GM18526 (cell line): ENCODE results near the gene KANSL2.

Source experiments
- POLR2A ChIP-seq: IDR thresholded peaks from 3 replicates; pipeline ENCODE4 v1.6.1; 2011; ENCODE audit not compliant: insufficient read length; ENCODE audit errors: extremely low read depth

The KANSL2 gene

GRCh38 chr12:48629541-48629940, 52.5 kb downstream of the KANSL2 start:
- TF ChIP-seq POLR2A, result no peak

- no peak for TF ChIP-seq POLR2A
Measured at GRCh38 chr12:48627556-48627955, 54.5 kb downstream of the KANSL2 start.

- TF ChIP-seq POLR2A, result no peak
Measured at GRCh38 chr12:48618541-48618940, 63.5 kb downstream of the KANSL2 start.

GRCh38 chr12:48615681-48616080, 66.4 kb downstream of the KANSL2 start:
- TF ChIP-seq POLR2A, result no peak

- no peak for TF ChIP-seq POLR2A
Measured at GRCh38 chr12:48613321-48613720, 68.7 kb downstream of the KANSL2 start.
